Liver (tissue), 9 donors: Measurements from ENCODE around the gene UBA52. TPM values are rescaled to one million over a fixed set of nuclear protein-coding genes. Genes with fewer than 3 reads are reported as not detected.

Experiments used
- DNase-seq: peaks from one replicate; pipeline ENCODE4 v3.0.0-alpha.2; 2017; ENCODE audit warnings: low spot score
- H3K27ac ChIP-seq, 2 donors: one replicate each; pipeline ENCODE4 v1.7.0; 2013; ENCODE audit warnings: inconsistent platforms in 2 of 2, low read length in 2 of 2, control low read depth in 1 of 2, low read depth in 1 of 2, mild to moderate bottlenecking in 1 of 2
- H3K27me3 ChIP-seq, 4 donors: one replicate each; pipeline versions ENCODE4 v1.6.1 to v1.7.0; 2013; ENCODE audit warnings: low read length in 3 of 4, inconsistent platforms in 1 of 4, mild to moderate bottlenecking in 1 of 4, moderate library complexity in 1 of 4; ENCODE audit not compliant: control insufficient read depth in 4 of 4, insufficient read depth in 4 of 4
- H3K36me3 ChIP-seq, 4 donors: one replicate each; pipeline versions ENCODE4 v1.6.1 to v1.7.0; 2013; ENCODE audit warnings: low read length in 3 of 4, mild to moderate bottlenecking in 3 of 4, low read depth in 1 of 4, moderate library complexity in 1 of 4; ENCODE audit not compliant: control insufficient read depth in 4 of 4, insufficient read depth in 3 of 4
- H3K4me1 ChIP-seq, 4 donors: one replicate each; pipeline versions ENCODE4 v1.6.1 to v1.7.0; 2013; ENCODE audit warnings: low read length in 3 of 4, mild to moderate bottlenecking in 3 of 4, moderate library complexity in 1 of 4; ENCODE audit not compliant: control insufficient read depth in 4 of 4, insufficient read depth in 4 of 4
- H3K4me3 ChIP-seq, 3 donors: one replicate each; pipeline versions ENCODE4 v1.6.1 to v1.7.0; 2013; ENCODE audit warnings: low read length in 3 of 3, control low read depth in 1 of 3, low read depth in 1 of 3, mild to moderate bottlenecking in 1 of 3
- H3K9ac ChIP-seq, 2 donors: one replicate each; pipeline ENCODE4 v1.7.0; 2013; ENCODE audit warnings: low read length in 2 of 2, mild to moderate bottlenecking in 2 of 2, moderate library complexity in 2 of 2, control low read depth in 1 of 2, low read depth in 1 of 2
- H3K9me3 ChIP-seq, 4 donors: one replicate each; pipeline versions ENCODE4 v1.6.1 to v1.7.0; 2013; ENCODE audit warnings: low read length in 3 of 4; ENCODE audit not compliant: control insufficient read depth in 4 of 4
- ATF3 ChIP-seq: IDR thresholded peaks from 2 replicates; pipeline ENCODE4 v1.6.1; 2016; ENCODE audit warnings: antibody characterized with exemption
- CTCF ChIP-seq: fragments of 150-350 bp; IDR thresholded peaks from 2 replicates; pipeline ENCODE4 v1.5.1; 2017; ENCODE audit warnings: improper control_type of control experiment, low read depth, low read length; ENCODE audit not compliant: missing input control
- EGR1 ChIP-seq, 2 donors: IDR thresholded peaks; 2 replicates each; pipeline ENCODE4 v1.6.1; 2016 to 2018; ENCODE audit warnings: antibody characterized with exemption in 2 of 2, low read depth in 2 of 2
- FOXA1 ChIP-seq: IDR thresholded peaks from 2 replicates; pipeline ENCODE4 v1.6.1; 2016; ENCODE audit warnings: antibody characterized with exemption
- FOXA2 ChIP-seq: IDR thresholded peaks from 2 replicates; pipeline ENCODE4 v1.6.1; 2016; ENCODE audit warnings: antibody characterized with exemption
- GABPA ChIP-seq, 2 donors: IDR thresholded peaks in 1 of 2; conservative IDR thresholded peaks in 1 of 2; 2 replicates each; pipeline ENCODE4 v1.6.1; 2016; ENCODE audit warnings: antibody characterized with exemption in 2 of 2, mild to moderate bottlenecking in 1 of 2, moderate library complexity in 1 of 2
- HNF4A ChIP-seq, 2 donors: conservative IDR thresholded peaks; 2 replicates each; pipeline ENCODE4 v1.6.1; 2016; ENCODE audit warnings: antibody characterized with exemption in 2 of 2, mild to moderate bottlenecking in 2 of 2
- HNF4G ChIP-seq: IDR thresholded peaks from 2 replicates; pipeline ENCODE4 v1.6.1; 2016; ENCODE audit warnings: antibody characterized with exemption
- JUND ChIP-seq, 2 donors: IDR thresholded peaks; 2 replicates each; pipeline ENCODE4 v1.6.1; 2016; ENCODE audit warnings: antibody characterized with exemption in 2 of 2
- MAX ChIP-seq: IDR thresholded peaks from 2 replicates; pipeline ENCODE4 v1.6.1; 2016; ENCODE audit warnings: antibody characterized with exemption
- RAD21 ChIP-seq, 2 donors: IDR thresholded peaks; 2 replicates each; pipeline ENCODE4 v1.6.1; 2016; ENCODE audit warnings: antibody characterized with exemption in 2 of 2, mild to moderate bottlenecking in 2 of 2
- REST ChIP-seq: IDR thresholded peaks from 2 replicates; pipeline ENCODE4 v1.6.1; 2016; ENCODE audit warnings: antibody characterized with exemption, mild to moderate bottlenecking
- RXRA ChIP-seq, 2 donors: IDR thresholded peaks; 2 replicates each; pipeline ENCODE4 v1.6.1; 2017 to 2018; ENCODE audit warnings: antibody characterized with exemption in 2 of 2, mild to moderate bottlenecking in 1 of 2
- SP1 ChIP-seq: IDR thresholded peaks from 2 replicates; pipeline ENCODE4 v1.6.1; 2018; ENCODE audit warnings: antibody characterized with exemption, mild to moderate bottlenecking
- TAF1 ChIP-seq: conservative IDR thresholded peaks from 2 replicates; pipeline ENCODE4 v1.6.1; 2016; ENCODE audit warnings: antibody characterized with exemption, mild to moderate bottlenecking
- YY1 ChIP-seq: IDR thresholded peaks from 2 replicates; pipeline ENCODE4 v1.6.1; 2016; ENCODE audit warnings: antibody characterized with exemption, mild to moderate bottlenecking
- ZBTB33 ChIP-seq: IDR thresholded peaks from 2 replicates; pipeline ENCODE4 v1.6.1; 2016; ENCODE audit warnings: antibody characterized with exemption
- WGBS: extraction: QIAGEN DNeasy Blood & Tissue Kit; methylation state at CpG from one replicate; pipeline ENCODE4 v1.1.7; 2013; 5-methylcytosine and 5-hydroxymethylcytosine counted together
- polyA plus RNA-seq, 2 donors: library from polyadenylated mRNA; stranded (reverse) in 1 of 2; unstranded in 1 of 2; fragments of 200-250 nt in 1 of 2; fragments of >200 nt in 1 of 2; fragmentation: Nextera tagmentation in 1 of 2; extraction: Ambion mirVana in 1 of 2; gene quantifications; one replicate each; pipeline versions ENCODE4 v1.2.1 to v1.2.3, GENCODE V29; 2013 to 2015
- total RNA-seq, 2 donors: library from RNA; depleted of rRNA; stranded (reverse); fragments of >200 nt; gene quantifications; one replicate each; pipeline ENCODE4 v1.2.3, GENCODE V29; 2014
- donor health status: healthy.
- donor health status: healthy.
- donor health status: healthy.
- donor health status: healthy.
- donor health status: healthy.

Gene UBA52
- total and polyA plus RNA-seq, 4 donors: 324 to 647 (median 484) TPM

- Histone ChIP-seq H3K27me3 (no peaks in the 10 kb centered on the region), H3K4me1 (peaks cover 3 to 18% (median 7%) of the 10 kb centered on the region in 4 donors), H3K9me3 (no peaks in the 10 kb centered on the region), H3K36me3 (no peaks in the 10 kb centered on the region), H3K4me3 (no peak overlapping the region), H3K27ac (no peak overlapping the region), H3K9ac (no peak overlapping the region)
- TF ChIP-seq YY1: no peak
- no peak for TF ChIP-seq HNF4A (conservative IDR thresholded peaks at IDR 0.05)
- TF ChIP-seq ATF3: no peak
- TF ChIP-seq FOXA1: no peak
- TF ChIP-seq EGR1 (IDR thresholded peaks at IDR 0.05; ENCODE audit: low read depth in 2 of 2): no peak
- TF ChIP-seq TAF1: no peak
- no peak for TF ChIP-seq FOXA2
- no peak for TF ChIP-seq MAX
- no peak for TF ChIP-seq CTCF
- TF ChIP-seq REST: no peak
- DNase-seq: no peak
- WGBS: 91% methylated on average over 9 of the region's 9 CpGs
Observed at GRCh38 chr19:18523841-18524240, 47.8 kb upstream of the UBA52 start.

- H3K27ac ChIP-seq: no peak overlapping the region
- WGBS: 94% methylated on average over 9 of the region's 9 CpGs
- DNase-seq: no peak
- TF ChIP-seq ATF3 (no peak), JUND (IDR thresholded peaks at IDR 0.05) (no peak), HNF4G (no peak), RXRA (IDR thresholded peaks at IDR 0.05) (no peak), RAD21 (IDR thresholded peaks at IDR 0.05) (no peak), EGR1 (IDR thresholded peaks at IDR 0.05; ENCODE audit: low read depth in 2 of 2) (no peak), FOXA1 (no peak), CTCF (no peak), HNF4A (conservative IDR thresholded peaks at IDR 0.05) (no peak), SP1 (no peak), YY1 (no peak), TAF1 (no peak), ZBTB33 (no peak), REST (no peak), FOXA2 (no peak), GABPA (IDR thresholded peaks at IDR 0.05 in 1 of 2, conservative IDR thresholded peaks at IDR 0.05 in 1 of 2) (no peak)
Observed at GRCh38 chr19:18526316-18526715, 45.3 kb upstream of the UBA52 start.

More at GRCh38 chr19:18526316-18526715, 45.3 kb upstream of the UBA52 start:
- Histone ChIP-seq H3K27me3 (no peaks in the 10 kb centered on the region), H3K9me3 (no peaks in the 10 kb centered on the region), H3K4me3 (no peak overlapping the region), H3K36me3 (peaks cover 0 to 2% (median under 1%) of the 10 kb centered on the region in 4 donors), H3K4me1 (peaks cover 0 to 7% (median 2%) of the 10 kb centered on the region in 4 donors), H3K9ac (no peak overlapping the region)
